Measurements from ENCODE around the gene PPP2R3A.

PPP2R3A gene

DNA sequence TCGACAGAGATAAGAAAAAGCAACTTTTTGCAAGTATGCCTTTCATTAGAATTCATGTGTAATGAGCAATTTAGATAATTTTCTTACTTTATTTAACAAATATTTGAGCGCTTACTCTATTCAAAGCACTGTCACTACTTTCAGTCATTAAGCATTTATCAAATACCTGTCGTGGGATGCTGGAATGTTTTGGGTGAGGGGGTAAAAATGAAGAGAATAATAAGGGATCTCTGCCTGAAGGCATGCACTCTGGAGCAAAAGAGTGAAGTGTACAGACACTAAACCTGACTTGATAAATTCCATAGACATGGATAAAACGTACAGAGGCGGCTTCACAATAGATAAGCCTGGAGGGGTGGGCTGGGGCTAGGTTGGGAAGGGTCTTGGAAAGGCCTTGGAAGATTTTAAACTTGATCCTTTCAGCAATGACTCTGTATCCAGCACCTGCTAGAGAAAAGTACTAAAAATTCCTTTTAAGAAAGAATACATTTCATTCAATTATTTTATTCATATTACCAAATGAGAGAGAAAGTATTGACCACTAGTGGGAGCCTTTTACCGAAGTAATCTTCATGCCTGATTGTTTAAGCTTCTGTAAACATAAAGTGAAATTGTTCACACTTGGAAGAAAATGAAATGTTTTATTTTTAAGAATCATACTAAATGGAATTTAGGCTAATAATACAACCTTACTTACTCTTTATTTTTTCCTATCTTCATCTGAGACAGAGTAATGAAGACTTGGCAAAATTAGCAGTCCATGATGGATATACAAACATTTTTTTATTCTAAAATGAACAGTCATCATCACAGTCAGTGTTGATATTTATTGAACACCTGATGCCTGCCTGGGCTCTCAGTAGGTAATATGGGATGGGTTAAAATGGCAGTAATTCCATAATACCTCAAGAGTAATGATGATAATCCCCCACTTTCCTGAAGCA lies 113.2 kb downstream of the PPP2R3A start:
- TF ChIP-seq POLR2AphosphoS5 (IDR thresholded peaks at IDR 0.05; ENCODE audit: low read depth, low read length) = no peak
- no peak for TF ChIP-seq SIN3A (IDR thresholded peaks at IDR 0.05; ENCODE audit: borderline replicate concordance, insufficient read depth, low read length)
- TF ChIP-seq FOXP2 (optimal IDR thresholded peaks at IDR 0.05; ENCODE audit: borderline replicate concordance, extremely low read depth, extremely low read length, insufficient read depth) = no peak
- TF ChIP-seq TAF1 (IDR thresholded peaks at IDR 0.05; ENCODE audit: borderline replicate concordance, insufficient read depth, low read length) = no peak
- TF ChIP-seq, protein P1, sequence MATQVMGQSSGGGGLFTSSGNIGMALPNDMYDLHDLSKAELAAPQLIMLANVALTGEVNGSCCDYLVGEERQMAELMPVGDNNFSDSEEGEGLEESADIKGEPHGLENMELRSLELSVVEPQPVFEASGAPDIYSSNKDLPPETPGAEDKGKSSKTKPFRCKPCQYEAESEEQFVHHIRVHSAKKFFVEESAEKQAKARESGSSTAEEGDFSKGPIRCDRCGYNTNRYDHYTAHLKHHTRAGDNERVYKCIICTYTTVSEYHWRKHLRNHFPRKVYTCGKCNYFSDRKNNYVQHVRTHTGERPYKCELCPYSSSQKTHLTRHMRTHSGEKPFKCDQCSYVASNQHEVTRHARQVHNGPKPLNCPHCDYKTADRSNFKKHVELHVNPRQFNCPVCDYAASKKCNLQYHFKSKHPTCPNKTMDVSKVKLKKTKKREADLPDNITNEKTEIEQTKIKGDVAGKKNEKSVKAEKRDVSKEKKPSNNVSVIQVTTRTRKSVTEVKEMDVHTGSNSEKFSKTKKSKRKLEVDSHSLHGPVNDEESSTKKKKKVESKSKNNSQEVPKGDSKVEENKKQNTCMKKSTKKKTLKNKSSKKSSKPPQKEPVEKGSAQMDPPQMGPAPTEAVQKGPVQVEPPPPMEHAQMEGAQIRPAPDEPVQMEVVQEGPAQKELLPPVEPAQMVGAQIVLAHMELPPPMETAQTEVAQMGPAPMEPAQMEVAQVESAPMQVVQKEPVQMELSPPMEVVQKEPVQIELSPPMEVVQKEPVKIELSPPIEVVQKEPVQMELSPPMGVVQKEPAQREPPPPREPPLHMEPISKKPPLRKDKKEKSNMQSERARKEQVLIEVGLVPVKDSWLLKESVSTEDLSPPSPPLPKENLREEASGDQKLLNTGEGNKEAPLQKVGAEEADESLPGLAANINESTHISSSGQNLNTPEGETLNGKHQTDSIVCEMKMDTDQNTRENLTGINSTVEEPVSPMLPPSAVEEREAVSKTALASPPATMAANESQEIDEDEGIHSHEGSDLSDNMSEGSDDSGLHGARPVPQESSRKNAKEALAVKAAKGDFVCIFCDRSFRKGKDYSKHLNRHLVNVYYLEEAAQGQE (IDR thresholded peaks at IDR 0.05; ENCODE audit: insufficient read depth in 1 of 2, low read depth in 2 of 2, low read length in 2 of 2) = no peak

DNA sequence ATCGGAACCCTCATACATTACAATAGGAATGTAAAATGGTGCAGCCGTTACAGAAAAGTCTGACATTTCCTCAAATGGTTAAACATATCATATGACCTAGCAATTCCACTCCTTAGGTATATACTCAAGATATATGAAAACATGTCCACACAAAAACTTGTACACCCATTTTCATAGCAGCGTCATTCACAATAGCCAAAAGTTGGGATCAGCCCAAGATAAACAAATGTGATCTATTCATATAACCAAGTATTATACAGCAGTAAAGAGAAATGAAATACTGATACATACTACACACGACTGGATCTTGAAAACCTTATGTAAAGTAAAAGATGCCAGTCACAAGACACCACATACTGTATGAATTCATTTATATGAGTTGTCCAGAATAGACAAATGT lies 128.2 kb downstream of the PPP2R3A start:
- TF ChIP-seq POLR2AphosphoS5 (IDR thresholded peaks at IDR 0.05; ENCODE audit: low read depth, low read length) (no peak), SIN3A (IDR thresholded peaks at IDR 0.05; ENCODE audit: borderline replicate concordance, insufficient read depth, low read length) (no peak), FOXP2 (optimal IDR thresholded peaks at IDR 0.05; ENCODE audit: borderline replicate concordance, extremely low read depth, extremely low read length, insufficient read depth) (no peak), TAF1 (IDR thresholded peaks at IDR 0.05; ENCODE audit: borderline replicate concordance, insufficient read depth, low read length) (no peak)
- TF ChIP-seq, protein P1 (IDR thresholded peaks at IDR 0.05; ENCODE audit: insufficient read depth in 1 of 2, low read depth in 2 of 2, low read length in 2 of 2) = no peak

DNA sequence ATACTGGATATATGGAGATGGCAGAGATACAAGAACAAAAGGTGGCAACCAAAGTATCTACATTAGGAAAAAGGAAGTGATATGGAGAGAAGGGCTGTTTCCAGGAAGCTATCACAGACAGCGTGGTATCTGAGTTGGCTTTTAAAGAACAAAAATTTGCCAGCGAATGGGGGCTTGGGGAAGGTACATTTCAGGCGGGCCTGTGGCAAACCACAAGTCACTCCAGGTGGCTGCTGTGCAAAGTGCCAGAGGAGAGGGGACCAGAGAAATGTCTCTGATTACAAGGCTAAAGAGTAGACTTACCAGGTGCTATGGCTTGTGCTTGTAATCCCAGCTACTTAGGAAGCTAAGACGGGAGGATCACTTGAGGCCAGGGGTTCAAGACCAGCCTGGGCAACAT lies 139.5 kb downstream of the PPP2R3A start:
- no peak for TF ChIP-seq POLR2AphosphoS5 (IDR thresholded peaks at IDR 0.05; ENCODE audit: low read depth, low read length)
- TF ChIP-seq FOXP2 (optimal IDR thresholded peaks at IDR 0.05; ENCODE audit: borderline replicate concordance, extremely low read depth, extremely low read length, insufficient read depth) = no peak
- TF ChIP-seq, protein P1 (IDR thresholded peaks at IDR 0.05; ENCODE audit: insufficient read depth in 1 of 2, low read depth in 2 of 2, low read length in 2 of 2) = no peak
- no peak for TF ChIP-seq SIN3A (IDR thresholded peaks at IDR 0.05; ENCODE audit: borderline replicate concordance, insufficient read depth, low read length)
- no peak for TF ChIP-seq TAF1 (IDR thresholded peaks at IDR 0.05; ENCODE audit: borderline replicate concordance, insufficient read depth, low read length)

DNA sequence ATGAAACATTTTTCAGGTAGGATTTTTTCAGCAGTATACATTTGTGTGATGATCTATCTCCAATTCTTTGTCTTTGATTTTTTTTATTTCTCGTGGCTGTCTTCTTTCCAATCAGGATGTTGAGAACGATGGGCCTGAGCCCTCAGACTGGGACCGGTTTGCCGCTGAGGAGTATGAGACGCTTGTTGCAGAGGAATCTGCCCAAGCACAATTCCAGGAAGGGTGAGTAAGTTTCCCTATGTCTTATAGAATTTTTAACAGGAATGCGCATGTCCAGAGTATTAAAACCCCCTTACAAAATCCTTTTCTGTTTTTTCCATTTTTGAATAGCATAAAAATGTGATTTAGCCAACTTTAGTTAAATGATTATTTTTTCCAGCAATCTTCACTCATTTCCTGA lies 140.6 kb downstream of the PPP2R3A start:
- TF ChIP-seq FOXP2 (optimal IDR thresholded peaks at IDR 0.05; ENCODE audit: borderline replicate concordance, extremely low read depth, extremely low read length, insufficient read depth) (no peak), POLR2AphosphoS5 (IDR thresholded peaks at IDR 0.05; ENCODE audit: low read depth, low read length) (no peak), TAF1 (IDR thresholded peaks at IDR 0.05; ENCODE audit: borderline replicate concordance, insufficient read depth, low read length) (no peak), SIN3A (IDR thresholded peaks at IDR 0.05; ENCODE audit: borderline replicate concordance, insufficient read depth, low read length) (no peak)
- TF ChIP-seq, protein P1 (IDR thresholded peaks at IDR 0.05; ENCODE audit: insufficient read depth in 1 of 2, low read depth in 2 of 2, low read length in 2 of 2) = no peak
